ENCODE measurements around the gene IFT74. TPM values are rescaled to one million over a fixed set of nuclear protein-coding genes. Genes with fewer than 3 reads are reported as not detected.

Gene IFT74
- total RNA-seq, 1 experiment from 2014 or later = 16.2 TPM

GRCh38 chr9:27042476-27042875 is 86.3 kb downstream of the IFT74 start:
- H3K79me1 ChIP-seq (ENCODE audit: insufficient read depth, low read depth, low read length, poor library complexity, severe bottlenecking) = no peaks in the 10 kb centered on the region
- peaks cover 0 to 2% (median 0%) of the 10 kb centered on the region in 3 experiments; a peak in 1 of 7 replicates for H3K36me3 Mint-ChIP-seq (ENCODE audit: insufficient read depth in 1 of 3, low read depth in 3 of 3)

More at GRCh38 chr9:27042476-27042875, 86.3 kb downstream of the IFT74 start:
- no peak overlapping the region for H3K4me3 Mint-ChIP-seq
- H3K79me2 ChIP-seq (ENCODE audit: insufficient read depth, low read length) = no peaks in the 10 kb centered on the region
- H2BK15ac ChIP-seq (ENCODE audit: low read depth, low read length) = no peak overlapping the region
- H3K27me3 Mint-ChIP-seq (ENCODE audit: low read depth) = no peaks in the 10 kb centered on the region
- no peak overlapping the region for H2BK120ac ChIP-seq (ENCODE audit: low read depth, low read length, poor library complexity, severe bottlenecking)
- DNase-seq = no peak
- H3K27me3 ChIP-seq (ENCODE audit: insufficient read depth, low read length) = no peaks in the 10 kb centered on the region
- no peaks in the 10 kb centered on the region for H3K23me2 ChIP-seq (ENCODE audit: insufficient read length, low read depth, low read length, poor library complexity, severe bottlenecking)
- TF ChIP-seq, protein P1, sequence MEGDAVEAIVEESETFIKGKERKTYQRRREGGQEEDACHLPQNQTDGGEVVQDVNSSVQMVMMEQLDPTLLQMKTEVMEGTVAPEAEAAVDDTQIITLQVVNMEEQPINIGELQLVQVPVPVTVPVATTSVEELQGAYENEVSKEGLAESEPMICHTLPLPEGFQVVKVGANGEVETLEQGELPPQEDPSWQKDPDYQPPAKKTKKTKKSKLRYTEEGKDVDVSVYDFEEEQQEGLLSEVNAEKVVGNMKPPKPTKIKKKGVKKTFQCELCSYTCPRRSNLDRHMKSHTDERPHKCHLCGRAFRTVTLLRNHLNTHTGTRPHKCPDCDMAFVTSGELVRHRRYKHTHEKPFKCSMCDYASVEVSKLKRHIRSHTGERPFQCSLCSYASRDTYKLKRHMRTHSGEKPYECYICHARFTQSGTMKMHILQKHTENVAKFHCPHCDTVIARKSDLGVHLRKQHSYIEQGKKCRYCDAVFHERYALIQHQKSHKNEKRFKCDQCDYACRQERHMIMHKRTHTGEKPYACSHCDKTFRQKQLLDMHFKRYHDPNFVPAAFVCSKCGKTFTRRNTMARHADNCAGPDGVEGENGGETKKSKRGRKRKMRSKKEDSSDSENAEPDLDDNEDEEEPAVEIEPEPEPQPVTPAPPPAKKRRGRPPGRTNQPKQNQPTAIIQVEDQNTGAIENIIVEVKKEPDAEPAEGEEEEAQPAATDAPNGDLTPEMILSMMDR (conservative IDR thresholded peaks at IDR 0.05) = no peak
- H3K9me3 Mint-ChIP-seq = no peaks in the 10 kb centered on the region
- no peak overlapping the region for H4K91ac ChIP-seq (ENCODE audit: insufficient read length, low read depth, low read length)
- H3K18ac ChIP-seq (ENCODE audit: insufficient read length, low read depth, low read length) = no peak overlapping the region
- no peak overlapping the region for H4K8ac ChIP-seq (replicated peaks; ENCODE audit: insufficient read length, low read depth, low read length)
- no peak overlapping the region for H2BK5ac ChIP-seq (ENCODE audit: insufficient read length, low read length)
- no peak overlapping the region for H3K27ac ChIP-seq (ENCODE audit: insufficient read length, low read depth, low read length)
- no peak overlapping the region for H3K23ac ChIP-seq (ENCODE audit: insufficient read length, low read depth, low read length)
- H2BK20ac ChIP-seq (ENCODE audit: low read depth, low read length, poor library complexity, severe bottlenecking) = no peak overlapping the region
- H3K4me1 ChIP-seq (ENCODE audit: insufficient read depth, low read length) = no peaks in the 10 kb centered on the region
- H4K20me1 ChIP-seq (ENCODE audit: control insufficient read depth, insufficient read depth, insufficient read length) = no peaks in the 10 kb centered on the region
- H3K9me3 ChIP-seq (ENCODE audit: control insufficient read depth, low read depth, low read length) = no peaks in the 10 kb centered on the region
- no peak overlapping the region for H3K9ac ChIP-seq (ENCODE audit: extremely low read depth, insufficient read length, low read length)
- H3K14ac ChIP-seq (ENCODE audit: insufficient read depth, low read length) = no peak overlapping the region
- no peak overlapping the region for H3K27ac Mint-ChIP-seq
- H2AFZ ChIP-seq (ENCODE audit: low read length) = no peak overlapping the region
- no peak overlapping the region for H2BK12ac ChIP-seq (ENCODE audit: insufficient read length, low read depth, low read length)
- no peak overlapping the region for H3K4ac ChIP-seq (ENCODE audit: low read depth, low read length)
- no peak overlapping the region for H3T11ph ChIP-seq (ENCODE audit: low read length)
- no peak overlapping the region for H3K4me2 ChIP-seq (ENCODE audit: insufficient read depth, insufficient read length, low read length)
- no peak overlapping the region for H3K56ac ChIP-seq (ENCODE audit: insufficient read length, low read depth, low read length)
- H4K5ac ChIP-seq (ENCODE audit: insufficient read length, low read depth, low read length) = no peak overlapping the region
- no CpG with 5 or more reads among the region's 1 CpG for WGBS (ENCODE audit: extremely low coverage, insufficient read length, low lambda C conversion rate)
- H2AK5ac ChIP-seq (ENCODE audit: insufficient read length, low read length) = no peak overlapping the region
- no peaks in the 10 kb centered on the region for H3K4me1 Mint-ChIP-seq
